Subcutaneous adipose tissue (tissue), 4 donors: ENCODE measurements around the gene RPL3. TPM values are rescaled to one million over a fixed set of nuclear protein-coding genes. Genes with fewer than 3 reads are reported as not detected.

Experiments used
- total RNA-seq, 4 donors: library from RNA; depleted of rRNA; stranded (reverse); fragments of >200 nt; gene quantifications; one replicate each; pipeline ENCODE4 v1.1.0, GENCODE V29; 2016
- TF ChIP-seq, protein P1 (sequence below): fragments of 450-650 bp; IDR thresholded peaks from one replicate; pipeline ENCODE4 v1.5.1; 2016; ENCODE audit warnings: low read depth, mild to moderate bottlenecking, control low read depth, antibody characterized with exemption, moderate library complexity

The RPL3 gene
- total RNA-seq, 4 donors from 2014 or later = 1,287 to 1,894 (median 1,495) TPM

GRCh38 chr22:39316440-39317083 lies 2.9 kb downstream of the RPL3 start:
- TF ChIP-seq, protein P1, sequence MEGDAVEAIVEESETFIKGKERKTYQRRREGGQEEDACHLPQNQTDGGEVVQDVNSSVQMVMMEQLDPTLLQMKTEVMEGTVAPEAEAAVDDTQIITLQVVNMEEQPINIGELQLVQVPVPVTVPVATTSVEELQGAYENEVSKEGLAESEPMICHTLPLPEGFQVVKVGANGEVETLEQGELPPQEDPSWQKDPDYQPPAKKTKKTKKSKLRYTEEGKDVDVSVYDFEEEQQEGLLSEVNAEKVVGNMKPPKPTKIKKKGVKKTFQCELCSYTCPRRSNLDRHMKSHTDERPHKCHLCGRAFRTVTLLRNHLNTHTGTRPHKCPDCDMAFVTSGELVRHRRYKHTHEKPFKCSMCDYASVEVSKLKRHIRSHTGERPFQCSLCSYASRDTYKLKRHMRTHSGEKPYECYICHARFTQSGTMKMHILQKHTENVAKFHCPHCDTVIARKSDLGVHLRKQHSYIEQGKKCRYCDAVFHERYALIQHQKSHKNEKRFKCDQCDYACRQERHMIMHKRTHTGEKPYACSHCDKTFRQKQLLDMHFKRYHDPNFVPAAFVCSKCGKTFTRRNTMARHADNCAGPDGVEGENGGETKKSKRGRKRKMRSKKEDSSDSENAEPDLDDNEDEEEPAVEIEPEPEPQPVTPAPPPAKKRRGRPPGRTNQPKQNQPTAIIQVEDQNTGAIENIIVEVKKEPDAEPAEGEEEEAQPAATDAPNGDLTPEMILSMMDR = no peak

GRCh38 chr22:39315389-39315788 lies 4.0 kb downstream of the RPL3 start:
- TF ChIP-seq, protein P1 = no peak

- TF ChIP-seq, protein P1 = no peak
Observed at GRCh38 chr22:39314251-39314971, 5.0 kb downstream of the RPL3 start.

GRCh38 chr22:39313258-39314001 lies 6.0 kb downstream of the RPL3 start:
- TF ChIP-seq, protein P1 = no peak

GRCh38 chr22:39312410-39312809 lies 7.0 kb downstream of the RPL3 start:
- TF ChIP-seq, protein P1 = no peak

DNA sequence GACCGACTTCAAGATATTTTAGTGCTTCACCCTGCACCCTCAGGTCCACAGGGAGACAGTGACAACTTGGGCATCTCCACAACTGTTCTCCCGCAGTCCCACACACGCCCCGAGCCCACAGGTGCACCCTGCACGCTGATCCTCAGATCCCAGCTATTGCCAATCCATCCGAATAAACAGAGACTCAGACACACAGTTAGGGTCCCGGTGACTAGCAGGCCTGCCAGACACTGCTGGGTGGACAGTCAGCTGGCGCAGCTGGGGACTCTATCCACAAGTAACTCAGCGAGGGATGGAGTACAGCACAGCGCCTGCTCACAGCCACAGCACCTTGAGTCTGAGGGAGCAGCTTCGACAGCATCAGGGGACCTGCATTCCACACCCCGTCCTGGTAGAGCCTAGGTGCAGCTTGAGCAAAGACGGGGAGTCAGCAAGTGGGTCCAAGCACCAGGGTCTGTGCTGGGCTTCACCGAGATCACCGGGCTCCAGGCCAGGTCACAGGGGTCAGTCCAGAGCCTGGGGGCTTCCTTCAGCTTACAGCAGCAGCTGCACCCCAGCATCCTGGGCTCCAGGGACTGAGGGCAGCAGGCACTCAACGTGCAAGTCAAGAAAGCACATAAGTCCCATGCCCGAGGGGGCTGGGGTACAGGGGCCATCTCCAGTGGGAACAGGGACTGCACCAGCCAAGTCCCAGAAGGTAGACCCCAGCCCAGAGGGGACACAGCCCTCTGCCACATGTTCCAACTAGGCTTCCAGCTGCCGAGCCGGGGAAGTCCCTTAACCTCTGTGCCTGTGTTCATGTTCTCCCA lies 7.6 kb downstream of the RPL3 start:
- TF ChIP-seq, protein P1 = no peak
